ENCODE results near the gene EIF3D. TPM values are rescaled to one million over a fixed set of nuclear protein-coding genes. Genes with fewer than 3 reads are reported as not detected.

Gene EIF3D
- total and polyA plus RNA-seq, 2 experiments from 2014 or later, result 148 to 381 TPM

DNA sequence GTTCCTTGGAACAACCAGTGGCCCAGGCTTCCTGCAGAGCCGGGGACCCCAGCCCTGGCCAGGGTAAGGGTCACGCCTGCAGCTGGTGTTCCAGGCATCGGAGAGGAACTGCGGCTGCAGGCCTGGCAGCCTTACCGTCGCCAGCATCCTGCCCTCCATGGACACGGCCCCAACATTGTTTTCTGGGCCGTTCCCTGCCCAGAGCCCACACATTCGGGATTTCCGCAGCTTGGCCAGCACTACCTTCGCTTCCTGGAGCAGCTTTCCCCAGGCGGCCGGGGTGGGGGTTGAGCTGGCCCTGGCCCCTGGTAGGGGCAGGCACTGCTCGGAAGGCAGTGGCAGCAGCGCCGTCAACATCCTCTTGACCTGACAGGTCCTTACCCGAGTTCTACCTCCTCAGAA, 65.2 kb downstream of the EIF3D start (continued):
- TF ChIP-seq, protein P1, sequence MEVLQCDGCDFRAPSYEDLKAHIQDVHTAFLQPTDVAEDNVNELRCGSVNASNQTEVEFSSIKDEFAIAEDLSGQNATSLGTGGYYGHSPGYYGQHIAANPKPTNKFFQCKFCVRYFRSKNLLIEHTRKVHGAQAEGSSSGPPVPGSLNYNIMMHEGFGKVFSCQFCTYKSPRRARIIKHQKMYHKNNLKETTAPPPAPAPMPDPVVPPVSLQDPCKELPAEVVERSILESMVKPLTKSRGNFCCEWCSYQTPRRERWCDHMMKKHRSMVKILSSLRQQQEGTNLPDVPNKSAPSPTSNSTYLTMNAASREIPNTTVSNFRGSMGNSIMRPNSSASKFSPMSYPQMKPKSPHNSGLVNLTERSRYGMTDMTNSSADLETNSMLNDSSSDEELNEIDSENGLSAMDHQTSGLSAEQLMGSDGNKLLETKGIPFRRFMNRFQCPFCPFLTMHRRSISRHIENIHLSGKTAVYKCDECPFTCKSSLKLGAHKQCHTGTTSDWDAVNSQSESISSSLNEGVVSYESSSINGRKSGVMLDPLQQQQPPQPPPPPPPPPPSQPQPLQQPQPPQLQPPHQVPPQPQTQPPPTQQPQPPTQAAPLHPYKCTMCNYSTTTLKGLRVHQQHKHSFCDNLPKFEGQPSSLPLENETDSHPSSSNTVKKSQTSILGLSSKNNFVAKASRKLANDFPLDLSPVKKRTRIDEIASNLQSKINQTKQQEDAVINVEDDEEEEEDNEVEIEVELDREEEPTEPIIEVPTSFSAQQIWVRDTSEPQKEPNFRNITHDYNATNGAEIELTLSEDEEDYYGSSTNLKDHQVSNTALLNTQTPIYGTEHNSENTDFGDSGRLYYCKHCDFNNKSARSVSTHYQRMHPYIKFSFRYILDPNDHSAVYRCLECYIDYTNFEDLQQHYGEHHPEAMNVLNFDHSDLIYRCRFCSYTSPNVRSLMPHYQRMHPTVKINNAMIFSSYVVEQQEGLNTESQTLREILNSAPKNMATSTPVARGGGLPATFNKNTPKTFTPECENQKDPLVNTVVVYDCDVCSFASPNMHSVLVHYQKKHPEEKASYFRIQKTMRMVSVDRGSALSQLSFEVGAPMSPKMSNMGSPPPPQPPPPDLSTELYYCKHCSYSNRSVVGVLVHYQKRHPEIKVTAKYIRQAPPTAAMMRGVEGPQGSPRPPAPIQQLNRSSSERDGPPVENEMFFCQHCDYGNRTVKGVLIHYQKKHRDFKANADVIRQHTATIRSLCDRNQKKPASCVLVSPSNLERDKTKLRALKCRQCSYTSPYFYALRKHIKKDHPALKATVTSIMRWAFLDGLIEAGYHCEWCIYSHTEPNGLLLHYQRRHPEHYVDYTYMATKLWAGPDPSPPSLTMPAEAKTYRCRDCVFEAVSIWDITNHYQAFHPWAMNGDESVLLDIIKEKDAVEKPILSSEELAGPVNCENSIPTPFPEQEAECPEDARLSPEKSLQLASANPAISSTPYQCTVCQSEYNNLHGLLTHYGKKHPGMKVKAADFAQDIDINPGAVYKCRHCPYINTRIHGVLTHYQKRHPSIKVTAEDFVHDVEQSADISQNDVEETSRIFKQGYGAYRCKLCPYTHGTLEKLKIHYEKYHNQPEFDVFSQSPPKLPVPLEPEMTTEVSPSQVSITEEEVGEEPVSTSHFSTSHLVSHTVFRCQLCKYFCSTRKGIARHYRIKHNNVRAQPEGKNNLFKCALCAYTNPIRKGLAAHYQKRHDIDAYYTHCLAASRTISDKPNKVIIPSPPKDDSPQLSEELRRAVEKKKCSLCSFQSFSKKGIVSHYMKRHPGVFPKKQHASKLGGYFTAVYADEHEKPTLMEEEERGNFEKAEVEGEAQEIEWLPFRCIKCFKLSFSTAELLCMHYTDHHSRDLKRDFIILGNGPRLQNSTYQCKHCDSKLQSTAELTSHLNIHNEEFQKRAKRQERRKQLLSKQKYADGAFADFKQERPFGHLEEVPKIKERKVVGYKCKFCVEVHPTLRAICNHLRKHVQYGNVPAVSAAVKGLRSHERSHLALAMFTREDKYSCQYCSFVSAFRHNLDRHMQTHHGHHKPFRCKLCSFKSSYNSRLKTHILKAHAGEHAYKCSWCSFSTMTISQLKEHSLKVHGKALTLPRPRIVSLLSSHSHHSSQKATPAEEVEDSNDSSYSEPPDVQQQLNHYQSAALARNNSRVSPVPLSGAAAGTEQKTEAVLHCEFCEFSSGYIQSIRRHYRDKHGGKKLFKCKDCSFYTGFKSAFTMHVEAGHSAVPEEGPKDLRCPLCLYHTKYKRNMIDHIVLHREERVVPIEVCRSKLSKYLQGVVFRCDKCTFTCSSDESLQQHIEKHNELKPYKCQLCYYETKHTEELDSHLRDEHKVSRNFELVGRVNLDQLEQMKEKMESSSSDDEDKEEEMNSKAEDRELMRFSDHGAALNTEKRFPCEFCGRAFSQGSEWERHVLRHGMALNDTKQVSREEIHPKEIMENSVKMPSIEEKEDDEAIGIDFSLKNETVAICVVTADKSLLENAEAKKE (CRISPR knock-in tag; IDR thresholded peaks at IDR 0.05), result no peak

DNA sequence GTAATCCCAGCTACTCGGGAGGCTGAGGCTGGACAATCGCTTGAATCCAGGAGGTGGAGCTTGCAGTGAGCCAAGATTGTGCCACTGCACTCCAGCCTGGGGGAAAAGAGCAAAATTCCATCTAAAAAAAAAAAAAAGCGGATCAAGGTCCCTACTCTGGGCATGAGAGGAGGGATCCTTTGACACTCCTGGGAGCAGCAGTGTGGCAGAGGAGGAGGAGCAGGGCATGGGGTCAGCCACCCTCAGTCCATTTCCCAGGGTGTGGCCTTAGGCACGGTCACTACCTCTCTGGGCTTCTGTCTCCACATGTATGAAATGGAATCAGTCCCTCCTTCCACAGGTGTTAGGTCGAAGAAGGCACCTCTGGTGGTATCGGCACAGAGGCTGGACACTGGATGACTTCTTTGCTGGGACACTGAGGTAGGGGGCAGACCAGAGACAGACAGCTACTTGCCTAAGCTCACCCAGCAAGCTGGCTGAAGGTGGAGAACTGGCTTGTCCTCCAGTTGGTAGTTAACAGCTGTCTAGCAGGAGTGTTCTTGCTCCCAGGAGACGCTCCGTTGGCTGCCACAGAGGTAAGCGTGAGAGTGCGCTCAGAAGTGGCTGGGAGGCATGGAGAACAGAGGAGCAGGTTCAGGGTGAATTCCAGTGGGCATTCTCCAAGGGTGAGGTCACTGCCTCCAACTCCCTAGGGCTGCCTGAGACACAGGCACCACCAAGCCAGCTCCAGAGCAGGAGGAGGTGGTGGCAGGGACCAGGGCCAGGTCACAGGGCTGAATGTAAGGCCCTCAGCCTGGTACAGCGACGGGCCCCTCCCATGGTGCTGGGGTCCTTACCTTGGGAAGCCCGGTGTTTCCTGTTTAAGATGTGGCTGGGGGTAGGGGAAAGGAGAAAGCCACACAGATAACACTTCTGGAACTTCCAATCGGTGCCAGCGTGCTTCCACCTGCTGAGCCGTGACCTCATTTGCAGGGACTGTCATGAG, 67.0 kb downstream of the EIF3D start:
- peaks cover 20% of the 10 kb centered on the region for H3K4me1 ChIP-seq (ENCODE audit: insufficient read depth)
- H3K27me3 ChIP-seq (ENCODE audit: insufficient read depth), result no peaks in the 10 kb centered on the region
- H3K9me2 ChIP-seq (ENCODE audit: insufficient read depth), result no peaks in the 10 kb centered on the region
- peaks cover 11% of the 10 kb centered on the region for H3K27me3 Mint-ChIP-seq (ENCODE audit: insufficient read depth, low read depth, poor library complexity)
- H3K9me3 Mint-ChIP-seq, result no peaks in the 10 kb centered on the region
- no peak for TF ChIP-seq ZNF331 (CRISPR knock-in tag; IDR thresholded peaks at IDR 0.05; ENCODE audit: low read depth)
- no peaks in the 10 kb centered on the region for H3K79me2 ChIP-seq (replicated peaks; ENCODE audit: insufficient read depth)
- no peaks in the 10 kb centered on the region for H4K20me1 ChIP-seq (replicated peaks; ENCODE audit: insufficient read depth)
- H3K4me1 Mint-ChIP-seq, result peaks cover 27% of the 10 kb centered on the region
- no peak overlapping the region; the same call in 1 of the 2 replicates for H3K27ac Mint-ChIP-seq
- no peak overlapping the region for H3K4me2 ChIP-seq
- no peak overlapping the region for H3K4me3 Mint-ChIP-seq
- no peak overlapping the region; the same call in 1 of the 2 replicates for H3K27ac ChIP-seq (ENCODE audit: low read depth)
- DNase-seq (ENCODE audit: low spot score), result peak; percentile 73
- no peak overlapping the region for H3K4me3 ChIP-seq
- H2AFZ ChIP-seq, result no peak overlapping the region
- ATAC-seq, result peak; percentile 48
- no peaks in the 10 kb centered on the region; the same call in 2 of the 3 replicates for H3K36me3 Mint-ChIP-seq (ENCODE audit: low read depth)
- 0 out of 2 replicates have a peak, but pooled peaks cover 2% of the 10 kb centered on the region for H3F3A ChIP-seq (replicated peaks; ENCODE audit: low read depth)
- no peaks in the 10 kb centered on the region for H3K36me3 ChIP-seq (ENCODE audit: insufficient read depth)

Other genes starting within 250 kb of the EIF3D start
- gene MYH9, start 141.2 kb downstream of the EIF3D start, total RNA-seq (2014; rRNA removed; shearing (Covaris generic)), result 204 and 233 TPM in 2 replicates
- gene MYH9, start 141.2 kb downstream of the EIF3D start, polyA plus RNA-seq (2016; fragmentation: Nextera tagmentation; extraction: Ambion mirVana), result 55.4 and 58.4 TPM in 2 replicates
- gene TXN2, start 47.5 kb downstream of the EIF3D start, total RNA-seq (2014; rRNA removed; shearing (Covaris generic)), result 21.6 and 23.0 TPM in 2 replicates
- 50.3 and 55.6 TPM in 2 replicates for gene TXN2, start 47.5 kb downstream of the EIF3D start, polyA plus RNA-seq (2016; fragmentation: Nextera tagmentation; extraction: Ambion mirVana)
- 38.3 and 47.5 TPM in 2 replicates for gene FOXRED2, start 22.1 kb downstream of the EIF3D start, total RNA-seq (2014; rRNA removed; shearing (Covaris generic))
- gene FOXRED2, start 22.1 kb downstream of the EIF3D start, polyA plus RNA-seq (2016; fragmentation: Nextera tagmentation; extraction: Ambion mirVana), result 11.5 and 12.7 TPM in 2 replicates
- gene CACNG2, start 174.6 kb upstream of the EIF3D start, total RNA-seq (2014; rRNA removed; shearing (Covaris generic)), result not detected in 2 replicates
- not detected in 2 replicates for gene CACNG2, start 174.6 kb upstream of the EIF3D start, polyA plus RNA-seq (2016; fragmentation: Nextera tagmentation; extraction: Ambion mirVana)
- gene IFT27, start 247.0 kb upstream of the EIF3D start, total RNA-seq (2014; rRNA removed; shearing (Covaris generic)), result 20.3 and 28.5 TPM in 2 replicates
- gene IFT27, start 247.0 kb upstream of the EIF3D start, polyA plus RNA-seq (2016; fragmentation: Nextera tagmentation; extraction: Ambion mirVana), result 63.5 and 67.7 TPM in 2 replicates

Data from GM23338 (cell line).